ENCODE data around the gene CROCC2. TPM values are rescaled to one million over a fixed set of nuclear protein-coding genes. Genes with fewer than 3 reads are reported as not detected.

CROCC2 gene
- total and polyA plus RNA-seq, 10 of the 15 experiments (the other 5 are each of a cell fraction or from before 2014, with no cell fraction given) = not detected

GRCh38 chr2:240948905-240949790 lies 43.0 kb downstream of the CROCC2 start:
- intact Hi-C loops (cut with micrococcal nuclease; ENCODE audit: unreplicated experiment) (no loop called here), in situ Hi-C loops (cut with MboI) (no loop called here)
- FAIRE-seq (no peak), ATAC-seq (no peak), DNase-seq (ENCODE audit: low read depth, low spot score) (no peak)
- Histone ChIP-seq H3K4me2 (ENCODE audit: control insufficient read depth, insufficient read depth) (no peak overlapping the region), H4K20me1 (ENCODE audit: control insufficient read depth, insufficient read depth) (no peaks in the 10 kb centered on the region), H3K79me2 (ENCODE audit: control insufficient read depth, insufficient read depth, low read length) (no peaks in the 10 kb centered on the region), H2AFZ (ENCODE audit: control insufficient read depth, low read depth, low read length) (no peak overlapping the region), H3K9me3 (replicated peaks; ENCODE audit: control insufficient read depth, insufficient read depth, low read length) (no peaks in the 10 kb centered on the region), H3K36me3 (ENCODE audit: control insufficient read depth in 2 of 2, insufficient read depth in 2 of 2, low read length in 1 of 2) (no peaks in the 10 kb centered on the region), H3K4me3 (no peak overlapping the region), H3K4me1 (ENCODE audit: control insufficient read depth, insufficient read depth, low read length) (no peaks in the 10 kb centered on the region), H3K27me3 (replicated peaks in 1 of 2; ENCODE audit: control insufficient read depth in 2 of 2, insufficient read depth in 2 of 2, low read length in 1 of 2) (no peaks in the 10 kb centered on the region; a peak in 2 of 4 replicates), H3K27ac (ENCODE audit: control insufficient read depth, insufficient read depth) (no peak overlapping the region), H3K9ac (ENCODE audit: control insufficient read depth, insufficient read depth, low read length) (no peak overlapping the region)
- BruUV-seq (replicated peaks) = no TSS peak
- ChIA-PET CTCF (no interaction called here), SMC1A (ENCODE audit: uncharacterized antibody, unreplicated experiment) (no interaction called here), RAD21 (ENCODE audit: unreplicated experiment) (no interaction called here), POLR2A (interaction anchor here (0.5 kb wide), 1 partner anchor 362 kb away, joined by 3 read pairs; no protein-coding TSS in a partner anchor)
- 48% methylated on average over 23 of the region's 23 CpGs for WGBS (ENCODE audit: insufficient coverage, insufficient replicate concordance, low lambda C conversion rate, missing lambda C conversion rate)
- TF ChIP-seq STAT3 (IDR thresholded peaks at IDR 0.05; ENCODE audit: low read depth, low read length) = no peak
- TF ChIP-seq ATF3 (IDR thresholded peaks at IDR 0.05; ENCODE audit: borderline replicate concordance, extremely low read depth, low read depth, low read length) = no peak
- no peak for TF ChIP-seq SRF (IDR thresholded peaks at IDR 0.05; ENCODE audit: low read depth in 2 of 2, low read length in 2 of 2)
- no peak for TF ChIP-seq SMAD1 (IDR thresholded peaks at IDR 0.05; ENCODE audit: low read depth, partially characterized antibody)
- no peak for TF ChIP-seq CHD1 (IDR thresholded peaks at IDR 0.05; ENCODE audit: low read depth, low read length)
- no peak for TF ChIP-seq HSF1 (IDR thresholded peaks at IDR 0.05; ENCODE audit: low read depth, low read length)
- TF ChIP-seq E4F1 (IDR thresholded peaks at IDR 0.05; ENCODE audit: borderline replicate concordance, partially characterized antibody) = no peak
- TF ChIP-seq POLR2A (IDR thresholded peaks at IDR 0.05; ENCODE audit: low read depth, low read length) = no peak
- TF ChIP-seq ZNF622 (IDR thresholded peaks at IDR 0.05) = no peak
- TF ChIP-seq NFXL1 (IDR thresholded peaks at IDR 0.05; ENCODE audit: borderline replicate concordance) = no peak
- TF ChIP-seq RELB (IDR thresholded peaks at IDR 0.05; ENCODE audit: low read depth) = no peak
- TF ChIP-seq MXI1 (IDR thresholded peaks at IDR 0.05; ENCODE audit: low read depth, low read length) = no peak
- no peak for TF ChIP-seq NBN (IDR thresholded peaks at IDR 0.05)
- no peak for TF ChIP-seq RAD51 (IDR thresholded peaks at IDR 0.05)
- no peak for TF ChIP-seq ZBED1 (IDR thresholded peaks at IDR 0.05; ENCODE audit: borderline replicate concordance)
- no peak for TF ChIP-seq NKRF (conservative IDR thresholded peaks at IDR 0.05)

Measured in GM12878 (cell line).